AG08396 (cell line): ENCODE results near the gene YIPF6.
A peak's percentile ranks its signal among the peaks of the same experiment; 100 is the strongest.
"Not testable (repeated sequence)": the region's sequence is repeated elsewhere in the genome, so short reads cannot be mapped to it uniquely, and the experiment has no call there.

Experiments used
- DNase-seq: peaks from one replicate; pipeline ENCODE4 v3.0.0; 2012; ENCODE audit warnings: low spot score, mixed read lengths

The YIPF6 gene

GRCh38 chrX:68498508-68499379 lies at the start of gene YIPF6:
YIPF6 (plus strand) TSS chrX:68499051; CDS start chrX:68499067, 16 bp downstream.
- peak; percentile 80 for DNase-seq

GRCh38 chrX:68451720-68452119 lies 47.1 kb upstream of the YIPF6 start:
- DNase-seq: no peak

GRCh38 chrX:68454476-68455150 lies 44.2 kb upstream of the YIPF6 start:
- no peak for DNase-seq

GRCh38 chrX:68455151-68455510 lies 43.7 kb upstream of the YIPF6 start:
- DNase-seq: no peak

- DNase-seq: no peak
Observed at GRCh38 chrX:68461093-68461492, 37.8 kb upstream of the YIPF6 start.

- DNase-seq: no peak
Observed at GRCh38 chrX:68461576-68461975, 37.3 kb upstream of the YIPF6 start.

GRCh38 chrX:68462197-68462596 lies 36.7 kb upstream of the YIPF6 start:
- DNase-seq: no peak

- DNase-seq: no peak
Observed at GRCh38 chrX:68462653-68463052, 36.2 kb upstream of the YIPF6 start.

- DNase-seq: no peak
Observed at GRCh38 chrX:68463880-68464279, 35.0 kb upstream of the YIPF6 start.

GRCh38 chrX:68464796-68465195 lies 34.1 kb upstream of the YIPF6 start:
- no peak for DNase-seq

GRCh38 chrX:68480969-68481368 lies 17.9 kb upstream of the YIPF6 start:
- DNase-seq: no peak

GRCh38 chrX:68486198-68486597 lies 12.7 kb upstream of the YIPF6 start:
- not testable (repeated sequence) for DNase-seq

GRCh38 chrX:68487254-68487653 lies 11.6 kb upstream of the YIPF6 start:
- DNase-seq: no peak

GRCh38 chrX:68487924-68488323 lies 10.9 kb upstream of the YIPF6 start:
- no peak for DNase-seq

- DNase-seq: no peak
Observed at GRCh38 chrX:68488657-68489056, 10.2 kb upstream of the YIPF6 start.

GRCh38 chrX:68490644-68491043 lies 8.2 kb upstream of the YIPF6 start:
- DNase-seq: peak; percentile 48

- no peak for DNase-seq
Observed at GRCh38 chrX:68492583-68492982, 6.3 kb upstream of the YIPF6 start.

GRCh38 chrX:68493776-68494175 lies 5.1 kb upstream of the YIPF6 start:
- DNase-seq: not testable (repeated sequence)

- no peak for DNase-seq
Observed at GRCh38 chrX:68498044-68498507, 775 bp upstream of the YIPF6 start.

- DNase-seq: no peak
Observed at GRCh38 chrX:68499543-68500504, 973 bp downstream of the YIPF6 start.

GRCh38 chrX:68503836-68504636 lies 5.2 kb downstream of the YIPF6 start:
- DNase-seq: peak; percentile 29
